NCI-H1092 (cell line): Measurements from ENCODE around the gene SUPT3H.
"Not testable (repeated sequence)": the region's sequence is repeated elsewhere in the genome, so short reads cannot be mapped to it uniquely, and the experiment has no call there.

Experiments
- DNase-seq: peaks from one replicate; lab custom pipeline; 2025; lab: John Stamatoyannopoulos, UW

Gene SUPT3H

DNA sequence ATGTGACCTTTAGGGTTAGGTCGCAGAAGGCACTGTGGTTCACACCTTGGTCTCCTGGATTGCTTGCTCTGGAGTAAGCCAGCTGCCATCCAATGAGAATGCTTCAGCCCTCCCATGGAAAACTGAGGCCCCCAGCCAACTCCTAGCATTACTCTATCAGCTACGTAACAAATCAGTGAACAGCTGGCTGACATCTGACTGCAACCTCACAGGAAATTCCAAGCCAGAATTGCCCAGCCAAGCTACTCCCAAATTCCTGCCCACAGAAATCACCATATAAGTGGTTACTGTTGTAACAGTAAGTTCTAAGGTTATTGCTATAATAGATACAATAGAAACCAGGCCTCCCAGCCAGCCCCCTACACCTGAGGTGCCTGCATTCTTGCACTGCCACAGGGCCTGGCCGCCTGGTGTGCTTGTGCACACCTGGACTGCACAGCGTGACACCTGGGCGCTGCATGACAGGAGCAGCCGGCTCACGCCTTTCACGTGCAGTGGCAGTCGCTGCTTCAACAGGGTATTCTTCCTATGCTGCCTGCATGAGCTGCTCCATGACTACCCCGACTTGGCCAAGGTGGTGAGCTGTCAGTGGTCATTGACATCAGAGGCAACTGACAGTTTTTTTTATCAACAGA, 479.3 kb downstream of the SUPT3H start:
- no peak for DNase-seq

- DNase-seq: no peak
Measured at GRCh38 chr6:44897316-44897715, 480.4 kb downstream of the SUPT3H start.

- no peak for DNase-seq
Measured at GRCh38 chr6:44896701-44897100, 481.0 kb downstream of the SUPT3H start.

- no peak for DNase-seq
Measured at GRCh38 chr6:44892579-44892978, 485.2 kb downstream of the SUPT3H start.

- DNase-seq: not testable (repeated sequence)
Measured at GRCh38 chr6:44879071-44879470, 498.7 kb downstream of the SUPT3H start.

- DNase-seq: not testable (repeated sequence)
Measured at GRCh38 chr6:44876638-44877037, 501.1 kb downstream of the SUPT3H start.

DNA sequence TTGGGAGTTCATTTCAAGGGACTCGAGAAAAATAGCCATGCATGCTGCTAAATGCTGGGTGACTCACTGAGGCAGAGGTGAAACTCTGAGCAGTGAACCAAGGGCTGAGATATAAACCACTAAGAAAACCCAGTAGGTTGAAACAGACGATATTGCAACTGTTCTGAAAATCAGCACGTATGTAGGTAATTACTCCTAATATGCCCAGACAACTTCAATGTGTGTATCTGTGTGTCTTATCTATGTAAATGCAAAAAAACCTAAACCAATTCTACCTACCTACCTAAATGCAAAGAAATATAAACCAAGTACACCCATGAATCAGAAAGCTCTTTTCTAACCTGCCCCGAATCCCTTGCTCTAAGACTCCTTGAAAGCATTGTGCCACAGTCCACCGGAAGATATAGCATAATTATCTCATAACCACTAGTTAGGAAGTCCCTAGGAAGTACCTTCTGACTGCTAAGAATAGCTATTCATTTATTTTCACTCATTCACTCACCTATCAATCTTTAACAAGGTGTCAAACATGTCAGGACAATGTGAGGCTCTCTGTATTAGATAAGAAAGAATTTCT, 508.3 kb downstream of the SUPT3H start:
- no peak for DNase-seq

DNA sequence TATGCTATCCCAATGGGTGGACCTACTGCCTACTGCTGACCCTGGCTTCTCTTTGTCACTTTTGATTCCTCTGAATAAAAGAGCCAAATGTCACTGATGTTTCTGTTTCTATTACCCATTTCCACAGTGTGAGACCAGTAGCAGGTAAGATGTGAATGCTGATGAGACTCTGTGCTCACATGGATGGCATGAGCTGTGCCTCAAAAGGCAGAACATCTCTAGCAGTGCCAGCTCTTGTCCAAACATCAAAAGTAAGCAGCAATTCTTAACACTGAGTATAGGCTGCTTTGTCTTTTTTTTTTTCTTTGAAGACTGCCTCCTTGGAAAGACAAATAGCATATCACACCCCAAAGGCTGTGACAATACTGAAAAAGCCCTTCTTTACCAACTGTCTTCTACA, 508.8 kb downstream of the SUPT3H start:
- no peak for DNase-seq

- no peak for DNase-seq
Measured at GRCh38 chr6:44868335-44868668, 509.4 kb downstream of the SUPT3H start.

GRCh38 chr6:44867571-44868334, 510.0 kb downstream of the SUPT3H start:
- DNase-seq: no peak

GRCh38 chr6:44865184-44865583, 512.5 kb downstream of the SUPT3H start:
- DNase-seq: not testable (repeated sequence)

DNA sequence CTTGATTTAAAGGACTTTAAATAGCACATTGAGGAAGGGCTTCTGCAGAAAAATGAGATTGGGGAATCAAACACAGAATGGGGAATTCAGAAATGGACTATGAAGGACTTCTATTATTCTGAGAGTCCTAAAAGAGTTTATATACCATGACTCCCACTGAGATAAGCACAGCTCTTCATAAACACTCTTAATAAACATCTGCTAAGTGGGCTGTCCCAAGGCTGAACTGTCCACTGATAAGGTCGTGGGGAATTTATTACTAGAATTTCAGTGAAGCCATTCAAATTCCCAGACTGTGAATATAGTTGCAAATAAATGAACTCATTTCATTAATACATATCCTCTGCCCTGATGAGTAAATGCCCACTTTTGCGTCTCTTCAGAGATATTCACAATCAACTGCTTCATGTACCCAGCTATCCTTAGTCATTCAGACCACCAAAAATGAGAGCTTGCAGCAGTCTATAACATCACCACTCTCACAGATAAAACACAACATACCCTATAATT, 517.8 kb downstream of the SUPT3H start:
- no peak for DNase-seq

- DNase-seq: no peak
Measured at GRCh38 chr6:44858998-44859397, 518.7 kb downstream of the SUPT3H start.

DNA sequence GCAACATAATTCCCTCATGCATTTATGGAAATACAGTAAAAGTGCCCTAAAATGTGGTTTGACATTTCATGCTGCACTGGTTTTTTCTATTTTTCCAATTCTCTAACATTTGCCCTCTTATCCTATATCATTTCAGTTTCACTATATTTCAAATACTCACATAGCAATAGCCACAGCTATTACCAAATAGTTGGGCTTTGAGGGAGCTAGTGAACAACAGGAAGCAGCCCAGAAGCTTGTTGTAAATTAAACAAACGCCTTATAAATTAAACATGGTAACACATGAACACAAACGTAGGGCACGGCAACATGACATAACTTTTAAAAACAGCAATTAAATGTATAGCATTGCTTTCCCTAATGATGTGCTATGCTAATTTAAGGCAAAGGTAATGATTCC, 521.3 kb downstream of the SUPT3H start:
- DNase-seq: no peak

GRCh38 chr6:44855562-44856411, 521.9 kb downstream of the SUPT3H start:
- no peak for DNase-seq

DNA sequence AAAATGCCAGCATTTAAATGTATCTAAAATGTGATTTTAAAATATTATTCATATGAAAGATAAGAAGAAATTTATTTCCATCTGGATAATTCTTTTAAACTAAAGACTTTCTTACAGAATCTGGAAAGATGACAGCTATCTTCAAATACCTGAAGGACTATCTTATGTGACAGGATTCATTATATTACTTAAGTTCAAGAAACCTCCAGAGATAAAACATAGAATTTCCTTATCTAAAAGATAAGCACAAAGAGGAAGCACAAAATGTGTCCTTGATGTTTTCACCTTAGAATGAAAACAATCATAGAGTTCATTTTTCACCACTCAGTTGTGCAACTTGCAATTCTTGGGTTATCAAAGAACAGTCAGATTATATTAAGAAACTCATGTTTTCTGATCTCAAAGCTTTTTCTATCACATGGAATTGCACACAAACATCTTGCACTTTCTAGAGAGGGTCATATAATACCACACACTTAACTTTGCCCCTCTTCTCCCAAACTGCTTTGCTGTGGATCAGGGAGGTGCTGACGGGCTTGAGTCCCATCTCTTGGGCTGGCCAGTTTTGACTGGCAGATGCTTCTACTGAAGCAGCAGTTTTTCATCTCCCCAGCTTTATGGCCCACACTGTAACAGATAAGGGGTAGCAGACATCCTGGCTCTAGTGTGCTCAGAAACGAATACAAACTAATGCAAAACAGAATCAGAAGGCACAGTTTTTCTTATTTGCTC, 522.9 kb downstream of the SUPT3H start:
- no peak for DNase-seq

GRCh38 chr6:44851176-44851575, 526.6 kb downstream of the SUPT3H start:
- DNase-seq: no peak

GRCh38 chr6:44850312-44850711, 527.4 kb downstream of the SUPT3H start:
- DNase-seq: no peak

GRCh38 chr6:44849806-44850205, 527.9 kb downstream of the SUPT3H start:
- DNase-seq: no peak

DNA sequence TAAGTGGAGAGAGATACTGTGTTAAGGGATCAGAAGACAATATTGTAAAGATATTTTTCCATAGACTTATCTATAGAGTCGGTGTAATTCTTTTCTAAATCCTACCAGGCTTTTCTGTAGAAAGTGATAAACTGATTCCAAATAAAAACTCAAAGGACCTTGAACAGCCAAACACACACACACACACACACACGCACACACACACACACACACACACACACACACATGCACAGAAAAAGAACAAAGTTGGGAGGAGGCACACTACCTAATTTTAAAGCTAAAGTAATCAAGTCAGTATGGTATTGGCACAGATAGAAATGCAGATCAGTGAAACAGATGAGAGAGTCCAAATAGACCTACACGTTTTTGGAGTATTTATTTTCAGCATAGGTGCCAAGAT, 534.0 kb downstream of the SUPT3H start:
- DNase-seq: no peak

GRCh38 chr6:44842616-44843015, 535.1 kb downstream of the SUPT3H start:
- no peak for DNase-seq

- no peak for DNase-seq
Measured at GRCh38 chr6:44841829-44842228, 535.9 kb downstream of the SUPT3H start.
